Spleen (tissue), 7 donors: ENCODE measurements around the gene MOCS2.

ENCODE experiments used
- CTCF ChIP-seq, 11 experiments: fragments of 200-600 bp in 7 of 11; fragments of 450-650 bp in 4 of 11; sonication (generic) in 4 of 11; IDR thresholded peaks in 8 of 11; conservative IDR thresholded peaks in 3 of 11; 1 replicate in 7 of 11; 2 replicates in 4 of 11; pipeline versions ENCODE4 v1.4.0 to v1.8.0; 2016 to 2021; ENCODE audit warnings: antibody characterized with exemption in 11 of 11, inconsistent platforms in 4 of 11, mild to moderate bottlenecking in 1 of 11
- POLR2A ChIP-seq, 3 donors: fragments of 450-650 bp; IDR thresholded peaks; one replicate each; pipeline ENCODE4 v1.5.1; 2017; ENCODE audit warnings: antibody characterized with exemption in 3 of 3, mild to moderate bottlenecking in 1 of 3
- POLR2AphosphoS5 ChIP-seq, 3 donors: sonication (generic); formaldehyde crosslinking; IDR thresholded peaks; one replicate each; pipeline ENCODE4 v1.5.1; 2017; ENCODE audit warnings: antibody characterized with exemption in 3 of 3
- donor health status: DM: no; HTN: no; CAD: no; lungs with moderate emphysema.
- donor health status: DM: no; HTN: no; CAD: no.
- donor health status: DM: no; HTN: no; CAD: no.

- TF ChIP-seq CTCF (IDR thresholded peaks at IDR 0.05 in 8 of 11, conservative IDR thresholded peaks at IDR 0.05 in 3 of 11) (no peak), POLR2A (IDR thresholded peaks at IDR 0.05) (no peak), POLR2AphosphoS5 (IDR thresholded peaks at IDR 0.05) (no peak)
These were observed 19.3 kb downstream of the MOCS2 start for GRCh38 chr5:53090229-53090628.
